AG04450 (cell line): ENCODE data around the gene ABT1. TPM values are rescaled to one million over a fixed set of nuclear protein-coding genes. Genes with fewer than 3 reads are reported as not detected.
A peak's percentile ranks its signal among the peaks of the same experiment; 100 is the strongest.

ENCODE experiments used
- CTCF ChIA-PET: fragments of 300-600, 350-600 bp; formaldehyde crosslinking; extraction: SDS; loops from one replicate; lab custom pipeline; 2022; ENCODE audit warnings: antibody characterized with exemption, inconsistent platforms; lab: Charles Lee
- POLR2A ChIA-PET: fragments of 350-600 bp; formaldehyde crosslinking; extraction: SDS; loops from one replicate; lab custom pipeline; 2021; ENCODE audit warnings: antibody characterized with exemption, inconsistent platforms; lab: Yijun Ruan, JAX
- DNase-seq: peaks from one replicate; pipeline ENCODE4 v3.0.0-alpha.2; 2011; ENCODE audit warnings: low read depth, low spot score
- H3K27ac ChIP-seq: one replicate; pipeline ENCODE4 v1.5.1; 2012; ENCODE audit warnings: low read depth, low read length, control low read depth
- H3K27me3 ChIP-seq: one replicate; pipeline ENCODE4 v1.6.0; 2012; ENCODE audit warnings: low read length; ENCODE audit not compliant: control insufficient read depth, insufficient read depth
- H3K4me3 ChIP-seq: 2 replicates; pipeline ENCODE4 v1.5.1; 2011; ENCODE audit warnings: mild to moderate bottlenecking, low read depth, low read length, control low read depth
- H3K9me3 ChIP-seq: 2 replicates; pipeline ENCODE4 v1.5.1; 2012; ENCODE audit warnings: low read length; ENCODE audit not compliant: control insufficient read depth, insufficient read depth
- polyA plus RNA-seq: library from polyadenylated mRNA; depleted of rRNA; stranded (reverse); fragments of >200 nt; gene quantifications from 2 replicates; pipeline ENCODE4 v1.2.3, GENCODE V29; 2011
- TF ChIP-seq, protein P1 (sequence below): IDR thresholded peaks from 2 replicates; pipeline ENCODE4 v1.5.1; 2011; ENCODE audit warnings: low read depth, low read length, control low read depth, inconsistent platforms

The ABT1 gene
- polyA plus RNA-seq, 1 experiment = 12.8 TPM

DNA sequence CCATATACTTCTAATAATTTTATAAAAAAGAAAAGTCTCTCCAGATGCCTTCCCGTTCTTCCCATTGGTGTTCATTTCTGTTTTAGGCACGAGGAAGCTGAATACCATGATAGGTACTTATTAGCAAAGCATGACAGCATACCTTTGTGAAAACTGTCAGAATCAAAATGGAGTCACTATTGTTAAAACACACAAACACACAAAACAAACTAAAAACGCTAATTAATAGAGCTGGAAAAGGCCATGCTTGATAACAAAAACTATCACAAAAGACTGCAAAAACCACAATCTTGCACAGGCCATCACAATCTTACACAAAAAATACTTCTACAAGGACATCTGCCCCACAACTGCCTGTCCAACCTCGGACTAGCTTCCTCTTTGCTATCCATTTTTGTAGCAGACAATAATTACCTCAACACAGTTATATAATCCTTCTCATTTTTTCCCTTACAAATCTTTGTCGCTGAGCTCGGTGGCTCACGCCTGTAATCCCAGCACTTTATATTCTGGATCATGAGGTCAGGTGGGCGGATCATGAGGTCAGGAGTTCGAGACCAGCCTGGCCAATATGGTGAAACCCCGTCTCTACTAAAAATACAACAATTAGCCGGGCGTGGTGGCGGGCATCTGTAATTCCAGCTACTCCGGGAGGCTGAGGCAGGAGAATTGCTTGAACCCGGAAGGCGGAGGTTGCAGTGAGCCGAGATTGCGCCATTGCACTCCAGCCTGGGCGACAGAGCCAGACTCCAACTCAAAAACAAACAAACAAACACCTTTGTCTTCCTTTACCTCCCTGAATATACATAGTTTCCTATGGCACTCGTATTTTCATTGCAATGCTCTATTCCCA, 3.2 kb upstream of the ABT1 start:
- Histone ChIP-seq H3K9me3 (no peaks in the 10 kb centered on the region; the same call in 1 of the 2 replicates), H3K27ac (no peak overlapping the region), H3K4me3 (no peak overlapping the region), H3K27me3 (no peaks in the 10 kb centered on the region)
- CTCF ChIA-PET = interaction anchor here (0.6 to 7.7 kb wide), 8 partner anchors 14 to 576 kb away, joined by 3 to 280 read pairs (median 4); a partner anchor contains a TSS
- TF ChIP-seq, protein P1, sequence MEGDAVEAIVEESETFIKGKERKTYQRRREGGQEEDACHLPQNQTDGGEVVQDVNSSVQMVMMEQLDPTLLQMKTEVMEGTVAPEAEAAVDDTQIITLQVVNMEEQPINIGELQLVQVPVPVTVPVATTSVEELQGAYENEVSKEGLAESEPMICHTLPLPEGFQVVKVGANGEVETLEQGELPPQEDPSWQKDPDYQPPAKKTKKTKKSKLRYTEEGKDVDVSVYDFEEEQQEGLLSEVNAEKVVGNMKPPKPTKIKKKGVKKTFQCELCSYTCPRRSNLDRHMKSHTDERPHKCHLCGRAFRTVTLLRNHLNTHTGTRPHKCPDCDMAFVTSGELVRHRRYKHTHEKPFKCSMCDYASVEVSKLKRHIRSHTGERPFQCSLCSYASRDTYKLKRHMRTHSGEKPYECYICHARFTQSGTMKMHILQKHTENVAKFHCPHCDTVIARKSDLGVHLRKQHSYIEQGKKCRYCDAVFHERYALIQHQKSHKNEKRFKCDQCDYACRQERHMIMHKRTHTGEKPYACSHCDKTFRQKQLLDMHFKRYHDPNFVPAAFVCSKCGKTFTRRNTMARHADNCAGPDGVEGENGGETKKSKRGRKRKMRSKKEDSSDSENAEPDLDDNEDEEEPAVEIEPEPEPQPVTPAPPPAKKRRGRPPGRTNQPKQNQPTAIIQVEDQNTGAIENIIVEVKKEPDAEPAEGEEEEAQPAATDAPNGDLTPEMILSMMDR = no peak
- DNase-seq = no peak
- POLR2A ChIA-PET = interaction anchor here (1.2 kb wide), 1 partner anchor 17 kb away, joined by 3 read pairs; no protein-coding TSS in a partner anchor

- H3K4me3 ChIP-seq = no peak overlapping the region
- no peak for DNase-seq
- H3K27me3 ChIP-seq = no peaks in the 10 kb centered on the region
- TF ChIP-seq, protein P1 = no peak
- ChIA-PET CTCF (interaction anchor here (1.2 to 7.7 kb wide), 3 partner anchors 14 to 253 kb away, joined by 3 to 280 read pairs (median 83); no protein-coding TSS in a partner anchor), POLR2A (no interaction called here)
- H3K9me3 ChIP-seq = no peaks in the 10 kb centered on the region; the same call in 1 of the 2 replicates
- H3K27ac ChIP-seq = no peak overlapping the region
Observed at GRCh38 chr6:26594131-26594498, 2.6 kb upstream of the ABT1 start.

GRCh38 chr6:26594730-26595632, 1.8 kb upstream of the ABT1 start:
- Histone ChIP-seq H3K9me3 (no peaks in the 10 kb centered on the region; the same call in 1 of the 2 replicates), H3K4me3 (peak overlapping the region; percentile 61), H3K27ac (no peak overlapping the region), H3K27me3 (no peaks in the 10 kb centered on the region)
- TF ChIP-seq, protein P1 = no peak
- CTCF ChIA-PET = interaction anchor here (0.5 to 7.7 kb wide), 60 partner anchors 11 to 1479 kb away, joined by 3 to 280 read pairs (median 4); partner anchors contain the start of genes BTN2A2 and HMGN4
- DNase-seq = no peak
- POLR2A ChIA-PET = interaction anchor here (0.7 to 1.1 kb wide), 7 partner anchors 18 to 552 kb away, joined by 3 to 7 read pairs (median 4); a partner anchor contains a TSS

- CTCF ChIA-PET = interaction anchor here (0.6 to 7.7 kb wide), 63 partner anchors 11 to 1215 kb away, joined by 3 to 280 read pairs (median 4); partner anchors contain the start of genes BTN2A2 and HMGN4
- H3K4me3 ChIP-seq = peak overlapping the region; percentile 61
- TF ChIP-seq, protein P1 = peak; percentile 96
- no peaks in the 10 kb centered on the region; the same call in 1 of the 2 replicates for H3K9me3 ChIP-seq
- DNase-seq = peak; percentile 71
- no peaks in the 10 kb centered on the region for H3K27me3 ChIP-seq
- H3K27ac ChIP-seq = peak overlapping the region; percentile 25
- POLR2A ChIA-PET = interaction anchor here (0.6 to 1.1 kb wide), 7 partner anchors 19 to 551 kb away, joined by 3 to 7 read pairs (median 4); a partner anchor contains a TSS
Observed at GRCh38 chr6:26595669-26596269, 984 bp upstream of the ABT1 start.
